Thoracic aorta (tissue), 2 donors: ENCODE results near the gene PHLDB2. TPM values are rescaled to one million over a fixed set of nuclear protein-coding genes. Genes with fewer than 3 reads are reported as not detected.
A peak's percentile ranks its signal among the peaks of the same experiment; 100 is the strongest.

ENCODE experiments used
- ATAC-seq: fragments of 150-250 bp; one replicate; pipeline ENCODE4 v1.8.0; 2017; ENCODE audit warnings: low read depth; ENCODE audit not compliant: insufficient number of reproducible peaks, low FRiP score
- DNase-seq: peaks from one replicate; pipeline ENCODE4 v3.0.0-alpha.2; 2020; ENCODE audit warnings: low spot score
- H3K27ac ChIP-seq, 2 donors: fragments of 200-600 bp; sonication (generic); 1 replicate in 1 of 2; 2 replicates in 1 of 2; pipeline ENCODE4 v1.5.1; 2016; ENCODE audit warnings: mild to moderate bottlenecking in 2 of 2, moderate library complexity in 2 of 2
- H3K27me3 ChIP-seq: fragments of 200-600 bp; sonication (generic); replicated peaks from 2 replicates; pipeline ENCODE4 v1.6.0; 2016; ENCODE audit warnings: mild to moderate bottlenecking; ENCODE audit not compliant: insufficient read depth
- H3K36me3 ChIP-seq: fragments of 200-600 bp; sonication (generic); one replicate; pipeline ENCODE4 v1.5.1; 2016
- H3K4me1 ChIP-seq, 2 donors: fragments of 200-600 bp; sonication (generic); 1 replicate in 1 of 2; 2 replicates in 1 of 2; pipeline versions ENCODE4 v1.5.1 to v1.6.0; 2016; ENCODE audit warnings: low read depth in 2 of 2, mild to moderate bottlenecking in 1 of 2; ENCODE audit not compliant: control insufficient read depth in 1 of 2
- H3K4me3 ChIP-seq: fragments of 200-600 bp; sonication (generic); 2 replicates; pipeline ENCODE4 v1.5.1; 2016; ENCODE audit warnings: mild to moderate bottlenecking
- H3K9me3 ChIP-seq: fragments of 200-600 bp; sonication (generic); 2 replicates; pipeline ENCODE4 v1.5.1; 2016
- total RNA-seq, 2 donors: library from RNA; depleted of rRNA; stranded (reverse); fragments of >200 nt; gene quantifications; one replicate each; pipeline versions ENCODE4 v1.1.0 to v1.2.3, GENCODE V29; 2016
- TF ChIP-seq, protein P1 (sequence below): fragments of 200-600 bp; sonication (generic); IDR thresholded peaks from one replicate; pipeline ENCODE4 v1.5.1; 2019; ENCODE audit warnings: antibody characterized with exemption

PHLDB2 gene
- total RNA-seq, 2 donors from 2014 or later = 99.0 to 140 TPM

DNA sequence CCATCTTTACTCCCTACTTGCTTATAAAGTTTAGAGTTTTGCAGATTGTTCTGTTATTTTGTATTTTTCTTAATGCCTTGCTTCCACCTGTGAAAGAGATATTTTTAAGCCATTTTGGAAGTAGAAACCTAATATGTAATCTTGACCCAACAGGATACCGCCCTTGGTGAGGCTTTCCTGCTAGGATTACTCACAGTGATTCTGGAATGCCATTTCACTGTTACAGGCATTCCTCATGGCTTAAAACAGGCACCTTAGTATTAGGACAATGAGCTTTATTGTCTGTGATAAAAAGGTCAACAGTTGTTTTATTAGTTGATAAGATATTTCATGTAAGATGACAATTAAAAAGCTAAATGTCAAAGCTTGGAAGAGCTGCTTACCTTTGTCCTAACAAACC is 58.2 kb downstream of the PHLDB2 start:
- no peak for DNase-seq
- H3K36me3 ChIP-seq = peaks cover 9% of the 10 kb centered on the region
- TF ChIP-seq, protein P1, sequence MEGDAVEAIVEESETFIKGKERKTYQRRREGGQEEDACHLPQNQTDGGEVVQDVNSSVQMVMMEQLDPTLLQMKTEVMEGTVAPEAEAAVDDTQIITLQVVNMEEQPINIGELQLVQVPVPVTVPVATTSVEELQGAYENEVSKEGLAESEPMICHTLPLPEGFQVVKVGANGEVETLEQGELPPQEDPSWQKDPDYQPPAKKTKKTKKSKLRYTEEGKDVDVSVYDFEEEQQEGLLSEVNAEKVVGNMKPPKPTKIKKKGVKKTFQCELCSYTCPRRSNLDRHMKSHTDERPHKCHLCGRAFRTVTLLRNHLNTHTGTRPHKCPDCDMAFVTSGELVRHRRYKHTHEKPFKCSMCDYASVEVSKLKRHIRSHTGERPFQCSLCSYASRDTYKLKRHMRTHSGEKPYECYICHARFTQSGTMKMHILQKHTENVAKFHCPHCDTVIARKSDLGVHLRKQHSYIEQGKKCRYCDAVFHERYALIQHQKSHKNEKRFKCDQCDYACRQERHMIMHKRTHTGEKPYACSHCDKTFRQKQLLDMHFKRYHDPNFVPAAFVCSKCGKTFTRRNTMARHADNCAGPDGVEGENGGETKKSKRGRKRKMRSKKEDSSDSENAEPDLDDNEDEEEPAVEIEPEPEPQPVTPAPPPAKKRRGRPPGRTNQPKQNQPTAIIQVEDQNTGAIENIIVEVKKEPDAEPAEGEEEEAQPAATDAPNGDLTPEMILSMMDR = no peak
- H3K4me1 ChIP-seq = peaks cover 3 to 33% of the 10 kb centered on the region in 2 donors
- no peak overlapping the region for H3K27ac ChIP-seq
- no peaks in the 10 kb centered on the region for H3K27me3 ChIP-seq
- no peak overlapping the region for H3K4me3 ChIP-seq
- no peaks in the 10 kb centered on the region for H3K9me3 ChIP-seq
- no peak for ATAC-seq

DNA sequence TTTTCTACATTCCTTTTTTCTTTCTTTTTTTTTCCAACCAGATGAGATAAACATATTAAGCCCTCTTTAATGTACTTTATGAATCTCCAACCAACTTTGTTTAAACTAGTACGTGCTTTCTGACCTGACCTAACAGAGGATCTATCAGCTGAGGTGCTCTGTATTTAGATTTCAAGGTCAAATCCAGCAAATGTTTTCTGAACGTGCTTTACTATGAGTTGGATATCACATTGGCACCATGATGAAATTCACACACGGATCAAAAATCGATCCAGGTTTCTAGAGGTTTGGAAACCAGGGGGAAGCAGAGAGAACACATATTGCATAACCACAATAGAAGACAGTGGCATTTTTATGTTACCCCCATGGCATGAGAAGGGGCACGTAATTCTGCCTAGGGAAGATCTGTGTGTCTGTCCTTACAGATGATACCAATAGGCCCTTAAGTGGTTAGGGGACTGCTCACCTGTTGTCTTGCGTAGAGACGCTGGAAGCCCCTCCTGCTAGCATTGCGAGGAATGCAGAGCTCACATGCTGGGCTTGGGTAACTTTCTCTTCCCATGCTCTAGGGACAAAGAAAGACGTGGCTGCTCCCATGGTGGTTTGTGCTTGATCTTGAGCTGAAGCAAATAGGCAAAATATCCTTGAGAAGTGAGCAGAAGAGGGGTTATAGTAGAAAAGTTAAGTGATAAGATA is 60.5 kb downstream of the PHLDB2 start:
- ATAC-seq = no peak
- H3K4me3 ChIP-seq = no peak overlapping the region
- TF ChIP-seq, protein P1 = no peak

GRCh38 chr3:111921181-111921580 is 62.1 kb downstream of the PHLDB2 start:
- ATAC-seq (no peak), DNase-seq (no peak)
- H3K9me3 ChIP-seq = no peaks in the 10 kb centered on the region
- H3K27me3 ChIP-seq = no peaks in the 10 kb centered on the region
- TF ChIP-seq, protein P1 = no peak
- no peak overlapping the region for H3K4me3 ChIP-seq
- peaks cover 14 to 46% of the 10 kb centered on the region in 2 donors for H3K4me1 ChIP-seq
- H3K27ac ChIP-seq = peak overlapping the region in 1 of 2 donors; percentile 32
- peaks cover 4% of the 10 kb centered on the region for H3K36me3 ChIP-seq

More for the DNA sequence above, 60.5 kb downstream of the PHLDB2 start:
- no peaks in the 10 kb centered on the region for H3K9me3 ChIP-seq
- peaks cover 14 to 38% of the 10 kb centered on the region in 2 donors for H3K4me1 ChIP-seq
- no peaks in the 10 kb centered on the region for H3K27me3 ChIP-seq
- H3K27ac ChIP-seq = no peak overlapping the region
- peaks cover 9% of the 10 kb centered on the region for H3K36me3 ChIP-seq
- no peak for DNase-seq

GRCh38 chr3:111923095-111923771 is 64.2 kb downstream of the PHLDB2 start:
- Histone ChIP-seq H3K9me3 (no peaks in the 10 kb centered on the region), H3K36me3 (peaks cover 4% of the 10 kb centered on the region), H3K4me1 (peaks cover 14 to 46% of the 10 kb centered on the region in 2 donors), H3K4me3 (no peak overlapping the region), H3K27me3 (no peaks in the 10 kb centered on the region), H3K27ac (peak overlapping the region; percentile 65 to 75)
- ATAC-seq = no peak
- TF ChIP-seq, protein P1 = no peak
- no peak for DNase-seq

GRCh38 chr3:111923806-111924205 is 64.7 kb downstream of the PHLDB2 start:
- no peak overlapping the region for H3K4me3 ChIP-seq
- no peaks in the 10 kb centered on the region for H3K9me3 ChIP-seq
- H3K27ac ChIP-seq = peak overlapping the region; percentile 65 to 75
- TF ChIP-seq, protein P1 = no peak
- peaks cover 4% of the 10 kb centered on the region for H3K36me3 ChIP-seq
- DNase-seq = no peak
- H3K27me3 ChIP-seq = no peaks in the 10 kb centered on the region
- H3K4me1 ChIP-seq = peaks cover 14 to 46% of the 10 kb centered on the region in 2 donors
- no peak for ATAC-seq
